GM06990 (cell line): Measurements from ENCODE around the gene LRWD1.

Experiments used
- DNase-seq: peaks from one replicate; pipeline ENCODE4 v3.0.0-alpha.2; 2011; ENCODE audit not compliant: insufficient read length; ENCODE audit errors: extremely low read depth
- H3K27me3 ChIP-seq: replicated peaks from 2 replicates; pipeline ENCODE4 v1.6.0; 2011; ENCODE audit warnings: low read length; ENCODE audit not compliant: control insufficient read depth, insufficient read depth
- H3K36me3 ChIP-seq: 2 replicates; pipeline ENCODE4 v1.5.1; 2011; ENCODE audit warnings: low read length; ENCODE audit not compliant: control insufficient read depth, insufficient read depth
- H3K4me3 ChIP-seq: replicated peaks from 2 replicates; pipeline ENCODE4 v1.5.1; 2011; ENCODE audit warnings: low read depth, mild to moderate bottlenecking, control low read depth, low read length
- TF ChIP-seq, protein P1 (sequence below): IDR thresholded peaks from 2 replicates; pipeline ENCODE4 v1.5.1; 2011; ENCODE audit warnings: low read length, control low read depth, mild to moderate bottlenecking, inconsistent platforms; ENCODE audit not compliant: insufficient read depth, poor library complexity, severe bottlenecking

The LRWD1 gene

DNA sequence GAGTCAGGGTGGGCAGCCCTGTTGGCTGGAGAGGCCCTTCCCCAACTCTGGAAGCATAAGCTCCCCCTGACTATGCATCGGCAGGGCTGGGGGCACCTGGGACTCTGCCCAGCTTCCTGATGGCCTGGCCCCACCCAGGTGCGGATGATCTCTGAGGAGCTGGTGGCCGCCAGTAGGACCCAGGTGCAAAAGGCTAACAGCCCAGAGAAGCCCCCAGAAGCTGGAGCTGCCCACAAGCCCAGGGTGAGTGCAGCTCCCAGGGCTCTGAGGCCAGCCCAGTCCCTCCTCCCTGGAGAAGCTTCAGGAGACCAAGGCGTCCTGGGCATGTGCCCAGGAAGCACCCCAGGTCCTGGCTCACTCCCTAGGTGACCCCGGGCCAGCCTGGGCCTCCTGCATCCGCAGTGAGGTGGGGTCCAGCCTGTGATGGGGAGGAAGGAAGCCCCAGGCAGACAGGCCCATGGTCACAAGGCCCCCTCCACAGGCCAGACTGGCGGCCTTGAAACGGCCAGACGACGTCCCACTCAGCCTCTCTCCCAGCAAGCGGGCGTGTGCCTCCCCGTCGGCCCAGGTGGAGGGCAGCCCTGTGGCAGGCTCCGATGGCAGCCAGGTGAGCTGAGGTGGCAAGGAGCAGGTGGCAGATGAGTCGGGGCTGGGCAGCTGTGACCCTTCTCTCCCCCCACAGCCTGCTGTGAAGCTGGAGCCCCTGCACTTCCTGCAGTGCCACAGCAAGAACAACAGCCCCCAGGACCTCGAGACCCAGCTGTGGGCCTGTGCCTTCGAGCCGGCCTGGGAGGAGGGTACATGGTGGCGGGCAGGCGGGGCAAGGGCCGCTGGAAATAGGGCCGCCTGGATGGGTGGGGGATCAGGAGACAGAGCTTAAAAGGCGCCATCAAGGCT, 3.0 kb downstream of the LRWD1 start:
- no peaks in the 10 kb centered on the region for H3K27me3 ChIP-seq
- H3K4me3 ChIP-seq = no peak overlapping the region
- TF ChIP-seq, protein P1, sequence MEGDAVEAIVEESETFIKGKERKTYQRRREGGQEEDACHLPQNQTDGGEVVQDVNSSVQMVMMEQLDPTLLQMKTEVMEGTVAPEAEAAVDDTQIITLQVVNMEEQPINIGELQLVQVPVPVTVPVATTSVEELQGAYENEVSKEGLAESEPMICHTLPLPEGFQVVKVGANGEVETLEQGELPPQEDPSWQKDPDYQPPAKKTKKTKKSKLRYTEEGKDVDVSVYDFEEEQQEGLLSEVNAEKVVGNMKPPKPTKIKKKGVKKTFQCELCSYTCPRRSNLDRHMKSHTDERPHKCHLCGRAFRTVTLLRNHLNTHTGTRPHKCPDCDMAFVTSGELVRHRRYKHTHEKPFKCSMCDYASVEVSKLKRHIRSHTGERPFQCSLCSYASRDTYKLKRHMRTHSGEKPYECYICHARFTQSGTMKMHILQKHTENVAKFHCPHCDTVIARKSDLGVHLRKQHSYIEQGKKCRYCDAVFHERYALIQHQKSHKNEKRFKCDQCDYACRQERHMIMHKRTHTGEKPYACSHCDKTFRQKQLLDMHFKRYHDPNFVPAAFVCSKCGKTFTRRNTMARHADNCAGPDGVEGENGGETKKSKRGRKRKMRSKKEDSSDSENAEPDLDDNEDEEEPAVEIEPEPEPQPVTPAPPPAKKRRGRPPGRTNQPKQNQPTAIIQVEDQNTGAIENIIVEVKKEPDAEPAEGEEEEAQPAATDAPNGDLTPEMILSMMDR = no peak
- H3K36me3 ChIP-seq = peaks cover 25% of the 10 kb centered on the region
- DNase-seq = peak; percentile 11

DNA sequence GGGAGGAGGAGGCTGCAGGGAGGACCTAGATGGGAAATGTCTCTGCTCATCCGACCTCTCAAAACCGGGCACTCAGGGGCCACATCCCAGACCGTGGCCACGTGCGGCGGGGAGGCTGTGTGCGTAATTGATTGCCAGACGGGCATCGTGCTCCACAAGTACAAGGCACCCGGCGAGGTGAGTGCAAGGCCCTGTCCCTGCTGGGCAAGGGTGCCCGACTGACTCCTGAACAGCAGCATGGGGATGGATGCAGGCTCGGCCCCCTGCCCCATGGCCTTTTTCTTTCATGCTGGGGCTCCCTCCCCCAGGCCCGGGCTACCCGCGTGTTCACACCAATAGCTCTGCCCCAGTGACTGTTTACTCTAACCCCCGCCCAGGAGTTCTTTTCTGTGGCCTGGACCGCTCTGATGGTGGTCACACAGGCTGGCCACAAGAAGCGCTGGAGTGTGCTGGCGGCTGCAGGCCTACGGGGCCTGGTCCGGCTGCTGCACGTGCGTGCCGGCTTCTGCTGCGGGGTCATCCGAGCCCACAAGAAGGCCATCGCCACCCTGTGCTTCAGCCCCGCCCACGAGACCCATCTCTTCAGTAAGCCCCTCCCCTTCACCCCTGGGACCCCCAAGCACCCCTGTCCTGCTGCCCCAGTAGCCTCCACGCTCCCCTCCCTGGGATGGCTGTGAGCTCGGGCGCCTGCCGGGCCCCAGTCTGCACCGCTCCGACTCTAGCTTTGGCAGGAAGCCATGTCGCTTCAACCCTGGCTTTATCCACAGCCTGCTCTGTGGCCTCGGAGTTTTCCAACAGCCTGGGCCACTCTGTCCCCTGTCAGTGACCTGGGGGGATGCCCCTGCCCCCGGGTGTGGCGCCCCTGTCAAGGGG, 3.9 kb downstream of the LRWD1 start:
- TF ChIP-seq, protein P1 = no peak
- DNase-seq = peak; percentile 15
- Histone ChIP-seq H3K36me3 (peaks cover 27% of the 10 kb centered on the region), H3K4me3 (no peak overlapping the region), H3K27me3 (no peaks in the 10 kb centered on the region)

DNA sequence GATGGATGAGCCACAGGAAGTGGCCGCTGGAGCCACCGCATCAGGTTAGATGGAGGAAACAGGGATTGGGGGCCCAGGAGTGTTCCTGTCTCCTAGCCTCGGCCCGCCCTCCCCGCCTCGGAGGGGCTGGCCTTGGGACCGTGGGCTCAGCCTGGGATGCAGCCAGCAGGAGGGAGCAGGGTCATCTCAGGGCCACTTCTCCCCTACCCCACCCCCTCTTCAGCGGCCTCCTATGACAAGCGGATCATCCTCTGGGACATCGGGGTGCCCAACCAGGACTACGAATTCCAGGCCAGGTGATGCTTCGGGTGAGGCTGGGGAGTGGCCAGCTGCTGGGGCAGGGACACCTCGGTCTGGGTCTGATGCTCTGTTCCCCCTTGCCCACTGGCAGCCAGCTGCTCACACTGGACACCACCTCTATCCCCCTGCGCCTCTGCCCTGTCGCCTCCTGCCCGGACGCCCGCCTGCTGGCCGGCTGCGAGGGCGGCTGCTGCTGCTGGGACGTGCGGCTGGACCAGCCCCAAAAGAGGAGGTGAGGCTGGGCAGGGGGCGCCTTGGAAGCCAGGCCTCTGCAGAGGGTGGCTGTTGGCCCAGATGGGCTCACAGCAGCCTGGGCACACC, 4.7 kb downstream of the LRWD1 start:
- TF ChIP-seq, protein P1 = no peak
- DNase-seq = peak; percentile 9
- H3K27me3 ChIP-seq = no peaks in the 10 kb centered on the region
- H3K36me3 ChIP-seq = peaks cover 27% of the 10 kb centered on the region
- no peak overlapping the region for H3K4me3 ChIP-seq

DNA sequence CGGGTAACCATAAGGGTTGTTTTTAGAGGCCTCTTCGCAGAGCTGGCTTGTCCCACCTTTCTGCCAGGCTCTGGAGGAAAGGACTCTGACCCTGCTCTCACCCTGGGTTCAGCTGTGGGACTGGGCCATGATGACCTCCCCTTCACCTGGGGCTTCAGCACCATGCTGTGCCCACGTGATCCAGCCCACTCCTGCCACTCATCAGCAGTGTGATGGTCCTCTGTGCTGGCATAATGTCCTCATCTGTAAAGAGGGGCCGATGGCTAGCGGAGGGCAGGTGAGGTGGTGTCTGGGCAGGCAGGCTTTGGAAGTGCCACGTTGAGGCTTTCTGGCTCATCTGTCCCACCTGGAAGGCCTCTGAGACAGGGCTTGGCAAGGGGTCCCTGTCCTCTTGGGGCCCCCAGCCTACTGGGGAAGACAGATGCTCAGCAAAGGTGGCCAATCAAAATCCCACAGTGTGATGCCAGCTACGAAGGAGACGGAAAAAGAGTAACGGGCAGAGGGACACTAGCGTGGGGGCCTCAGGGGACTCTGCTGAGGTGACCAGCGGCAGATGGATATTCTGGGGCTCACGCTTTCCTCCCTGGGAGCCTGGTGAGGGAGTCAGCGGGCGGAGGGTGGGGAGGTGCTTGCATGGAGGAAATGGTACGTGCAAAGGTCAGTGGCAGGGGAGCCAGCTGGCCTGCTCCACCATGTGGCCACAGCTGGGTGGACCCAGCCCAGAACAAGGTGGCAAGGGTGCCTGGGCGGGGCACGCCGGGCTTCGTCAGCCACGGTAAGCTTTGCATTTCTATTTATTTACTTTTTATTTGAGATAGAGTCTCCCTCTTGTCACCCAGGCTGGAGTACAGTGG, 5.4 kb downstream of the LRWD1 start:
- H3K4me3 ChIP-seq = no peak overlapping the region
- H3K36me3 ChIP-seq = peaks cover 27% of the 10 kb centered on the region
- TF ChIP-seq, protein P1 = no peak
- peak; percentile 13 for DNase-seq
- no peaks in the 10 kb centered on the region for H3K27me3 ChIP-seq

GRCh38 chr7:102471791-102472125, 7.0 kb downstream of the LRWD1 start:
- DNase-seq = peak; percentile 11
- TF ChIP-seq, protein P1 = no peak
- peaks cover 27% of the 10 kb centered on the region for H3K36me3 ChIP-seq
- H3K27me3 ChIP-seq = no peaks in the 10 kb centered on the region
- no peak overlapping the region for H3K4me3 ChIP-seq
